Stimulated activated CD4-positive, alpha-beta T cell treated with anti-CD3 and anti-CD28 coated beads, Interleukin-2, amount 100 ng/mL, for 4 hours (primary cell): ENCODE results near the gene MACROD1.

Experiments used
- DNase-seq: peaks from one replicate; pipeline ENCODE4 v3.0.0-alpha.2; 2020; ENCODE audit warnings: low read depth

MACROD1 gene

GRCh38 chr11:64092761-64093136, 73.2 kb downstream of the MACROD1 start:
- DNase-seq = no peak

- no peak for DNase-seq
Measured at GRCh38 chr11:64092111-64092760, 73.7 kb downstream of the MACROD1 start.

GRCh38 chr11:64090806-64091516, 75.0 kb downstream of the MACROD1 start:
- no peak for DNase-seq

- DNase-seq = no peak
Measured at GRCh38 chr11:64089915-64090805, 75.8 kb downstream of the MACROD1 start.

- DNase-seq = no peak
Measured at GRCh38 chr11:64089493-64089892, 76.4 kb downstream of the MACROD1 start.

GRCh38 chr11:64089027-64089360, 76.9 kb downstream of the MACROD1 start:
- no peak for DNase-seq

GRCh38 chr11:64088162-64089026, 77.5 kb downstream of the MACROD1 start:
- DNase-seq = no peak

GRCh38 chr11:64086258-64087123, 79.4 kb downstream of the MACROD1 start:
- no peak for DNase-seq

- DNase-seq = no peak
Measured at GRCh38 chr11:64085906-64086257, 80.0 kb downstream of the MACROD1 start.

- DNase-seq = no peak
Measured at GRCh38 chr11:64084951-64085710, 80.8 kb downstream of the MACROD1 start.

GRCh38 chr11:64084146-64084950, 81.6 kb downstream of the MACROD1 start:
- DNase-seq = no peak

- DNase-seq = no peak
Measured at GRCh38 chr11:64083398-64084080, 82.4 kb downstream of the MACROD1 start.

GRCh38 chr11:64081745-64082442, 84.0 kb downstream of the MACROD1 start:
- DNase-seq = no peak

GRCh38 chr11:64080390-64080789, 85.5 kb downstream of the MACROD1 start:
- DNase-seq = no peak

- DNase-seq = no peak
Measured at GRCh38 chr11:64078905-64079304, 87.0 kb downstream of the MACROD1 start.

- DNase-seq = no peak
Measured at GRCh38 chr11:64078284-64078683, 87.6 kb downstream of the MACROD1 start.

GRCh38 chr11:64077607-64078006, 88.3 kb downstream of the MACROD1 start:
- DNase-seq = no peak

GRCh38 chr11:64076758-64077157, 89.2 kb downstream of the MACROD1 start:
- no peak for DNase-seq
